ENCODE results near the gene EAF1. TPM values are rescaled to one million over a fixed set of nuclear protein-coding genes. Genes with fewer than 3 reads are reported as not detected.
"Not testable (repeated sequence)": the region's sequence is repeated elsewhere in the genome, so short reads cannot be mapped to it uniquely, and the experiment has no call there.

EAF1 gene
- total RNA-seq, 2 donors from 2014 or later = 8.2 to 12.0 TPM

DNA sequence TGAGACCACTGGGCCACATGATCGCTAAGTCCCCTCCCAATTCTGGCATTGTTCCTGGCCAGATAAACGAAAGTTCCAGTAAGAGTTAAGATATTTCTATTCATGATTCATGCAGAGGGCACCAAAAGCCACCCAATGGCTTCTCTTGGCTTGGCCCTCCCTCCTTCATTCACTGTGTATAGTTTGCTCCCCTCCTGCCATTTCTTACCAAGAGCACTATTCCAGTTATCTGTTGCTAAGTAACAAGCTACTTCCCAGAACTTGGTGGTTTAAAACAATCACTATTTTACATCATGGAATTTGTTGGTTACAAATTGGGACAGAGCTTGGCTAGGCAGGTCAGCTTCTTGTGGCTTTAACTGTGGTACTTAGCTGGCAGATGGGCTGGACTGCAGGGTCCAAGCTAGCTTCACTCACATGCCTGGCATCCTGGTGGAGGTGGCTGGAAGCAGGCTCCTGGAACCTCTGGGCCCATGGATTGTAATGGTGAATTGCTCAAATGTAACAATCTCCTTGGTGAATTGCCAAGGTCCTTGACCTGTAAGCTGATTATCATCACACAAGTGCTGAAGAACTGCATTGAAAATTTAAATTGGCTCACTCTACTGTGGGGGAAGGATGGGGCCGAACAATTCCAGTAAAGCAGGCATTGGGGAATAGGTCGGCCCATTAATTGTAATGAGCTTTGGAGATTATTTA, 16.6 kb downstream of the EAF1 start:
- DNase-seq (no peak), ATAC-seq (no peak)
- intact Hi-C loops (cut with DNase I) = no loop called here

DNA sequence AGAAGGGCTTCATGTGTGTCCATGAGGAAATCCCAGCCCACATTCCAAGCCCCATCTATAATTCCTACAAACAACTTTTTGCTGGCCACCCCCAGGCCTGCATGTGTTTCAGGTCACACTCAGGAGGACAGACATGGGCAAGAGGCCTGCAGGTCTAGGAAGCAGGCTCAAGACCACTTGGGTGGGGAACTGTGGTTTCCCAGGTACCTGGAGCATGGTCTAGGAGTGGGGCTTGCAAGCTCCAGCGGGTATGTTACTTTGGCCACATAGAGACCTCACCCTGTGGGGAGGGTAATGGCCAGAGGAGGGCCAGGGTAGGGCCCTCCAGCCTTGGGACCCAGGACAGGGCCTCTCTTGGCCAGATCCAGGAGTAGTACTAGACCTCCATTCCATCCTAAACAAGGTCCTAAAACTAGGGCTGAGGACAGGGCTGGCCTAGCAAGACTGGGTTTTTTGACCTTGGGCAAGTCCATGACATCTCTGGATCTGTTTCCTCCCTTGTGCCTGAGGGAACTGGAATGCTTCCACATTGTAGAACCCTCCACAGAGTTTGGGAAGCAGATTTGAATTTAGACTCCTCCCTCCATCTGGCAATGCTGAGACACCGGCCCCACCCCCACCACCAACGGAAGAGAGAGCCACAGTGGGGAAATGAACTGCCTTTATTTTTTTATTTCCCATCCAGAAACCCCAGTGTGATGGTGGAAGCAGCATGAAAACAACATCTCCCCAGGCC, 22.3 kb downstream of the EAF1 start:
- ATAC-seq = no peak
- DNase-seq = no peak
- intact Hi-C loops (cut with DNase I) = no loop called here

DNA sequence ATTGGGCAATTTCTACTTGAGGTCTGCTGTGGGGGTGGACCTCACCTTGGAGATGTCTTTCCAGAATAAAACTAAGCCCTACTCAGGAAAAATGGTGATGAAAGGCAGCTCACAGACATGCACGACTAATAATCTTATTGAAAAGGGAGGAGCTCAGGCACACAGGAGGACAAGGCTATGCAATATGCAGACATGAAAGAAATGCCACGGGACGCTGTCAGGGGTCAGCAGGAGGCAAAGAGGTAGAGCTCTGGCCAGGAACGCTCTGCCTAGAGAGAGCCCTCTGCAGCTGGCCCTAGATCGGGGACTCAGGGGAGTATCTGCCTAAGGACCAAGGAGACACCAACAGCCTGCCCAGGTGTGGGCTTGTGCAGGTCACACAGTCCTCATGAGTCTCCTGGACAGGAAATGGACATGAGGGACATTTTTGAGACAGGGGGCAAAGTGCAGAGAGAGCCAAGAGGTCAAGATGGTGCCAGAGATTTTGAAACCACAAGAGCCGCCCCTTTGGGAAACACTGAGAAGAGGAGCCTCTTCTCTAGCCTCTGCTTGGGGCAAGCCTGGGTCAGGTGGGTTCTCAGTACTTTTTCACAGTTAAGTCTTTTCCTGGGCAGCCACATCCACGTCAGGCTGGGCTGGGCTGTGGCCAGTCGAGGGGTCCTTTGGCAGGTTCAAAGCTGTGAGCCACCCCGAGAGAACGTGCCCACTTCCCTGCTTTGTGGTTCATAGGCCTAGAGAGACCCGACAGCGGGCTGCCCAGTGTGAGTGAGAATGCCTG, 23.2 kb downstream of the EAF1 start:
- DNase-seq (no peak), ATAC-seq (no peak)
- intact Hi-C loops (cut with DNase I) = no loop called here

DNA sequence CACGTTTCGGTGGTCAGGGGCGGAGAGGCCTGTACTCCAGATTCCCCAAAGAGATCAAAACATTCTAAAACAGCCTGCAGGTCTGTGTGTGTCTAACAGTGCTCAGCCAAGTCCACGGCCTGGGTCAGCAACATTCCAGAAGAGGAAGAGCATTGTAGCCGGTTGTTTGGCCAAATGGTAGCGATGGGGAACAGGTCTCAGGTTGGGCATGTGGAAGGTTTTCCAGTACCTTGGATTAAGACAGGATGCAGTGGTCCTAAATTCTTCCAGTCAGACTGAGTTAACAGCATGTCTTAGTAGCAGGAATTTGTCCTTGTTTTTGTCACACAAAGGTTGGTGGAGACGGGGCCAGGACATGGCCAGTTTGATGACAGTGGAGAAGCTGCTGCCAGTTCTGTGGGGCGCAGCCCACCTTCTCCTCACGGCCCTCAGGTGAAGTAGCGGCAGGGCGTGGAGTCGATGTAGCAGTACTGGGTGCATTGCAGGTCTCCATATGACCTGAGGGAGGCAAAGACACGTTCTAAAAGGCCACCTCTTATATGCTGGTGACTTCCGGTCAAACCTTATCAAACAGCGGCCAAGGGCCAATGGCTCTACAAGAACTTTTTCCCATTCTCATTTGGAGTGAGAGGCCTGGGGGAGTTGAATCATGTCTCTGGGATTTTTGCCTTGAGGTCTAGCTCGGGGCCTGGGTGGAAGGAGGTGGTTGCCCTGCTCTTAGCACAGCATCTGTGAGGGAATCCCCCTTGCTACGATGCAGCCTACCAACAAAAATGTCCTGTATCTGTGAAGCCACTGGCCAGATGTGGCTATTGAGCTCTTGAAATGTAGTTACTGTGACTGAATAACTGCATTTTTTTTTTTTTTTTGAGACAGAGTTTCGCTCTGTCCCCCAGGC, 24.1 kb downstream of the EAF1 start:
- no peak for DNase-seq
- ATAC-seq = no peak
- intact Hi-C loops (cut with DNase I) = no loop called here

DNA sequence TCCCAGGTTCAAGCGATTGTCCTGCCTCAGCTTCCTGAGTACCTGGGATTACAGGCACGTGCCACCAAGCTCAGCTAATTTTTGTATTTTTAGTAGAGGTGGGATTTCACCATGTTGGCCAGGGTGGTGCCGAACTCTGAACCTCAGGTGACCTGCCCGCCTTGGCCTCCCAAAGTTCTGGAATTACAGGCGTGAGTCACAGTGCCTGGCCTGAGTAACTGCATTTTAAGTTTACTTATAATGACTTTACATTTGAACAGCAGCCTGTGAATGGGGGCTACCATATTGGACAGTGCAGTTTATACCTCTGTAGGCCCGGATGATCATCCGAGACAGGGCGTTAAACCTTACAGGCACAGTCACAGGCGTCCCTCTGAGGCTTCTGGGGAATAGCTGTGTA, 24.8 kb downstream of the EAF1 start:
- no peak for DNase-seq
- intact Hi-C loops (cut with DNase I) = no loop called here
- ATAC-seq = no peak

DNA sequence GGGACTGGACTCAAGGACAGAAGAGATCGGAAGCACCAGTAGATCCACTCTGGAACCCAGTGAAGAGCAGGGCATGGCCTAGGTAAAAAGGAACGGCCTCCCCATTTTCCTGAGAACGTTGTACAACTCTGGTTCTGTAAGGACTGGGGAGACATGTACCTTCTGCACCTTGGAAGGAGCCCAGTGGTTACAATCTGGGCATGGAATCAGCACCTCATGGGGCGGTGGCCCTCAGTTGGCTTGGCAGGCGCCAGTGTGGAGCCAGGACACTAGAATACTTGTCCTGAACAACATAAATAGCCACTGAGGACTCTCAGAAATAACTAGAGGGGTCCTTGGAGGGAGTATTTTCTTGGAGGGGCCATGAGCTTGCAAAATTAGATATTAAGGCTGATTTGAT, 25.6 kb downstream of the EAF1 start:
- intact Hi-C loops (cut with DNase I) = no loop called here
- DNase-seq (no peak), ATAC-seq (no peak)

DNA sequence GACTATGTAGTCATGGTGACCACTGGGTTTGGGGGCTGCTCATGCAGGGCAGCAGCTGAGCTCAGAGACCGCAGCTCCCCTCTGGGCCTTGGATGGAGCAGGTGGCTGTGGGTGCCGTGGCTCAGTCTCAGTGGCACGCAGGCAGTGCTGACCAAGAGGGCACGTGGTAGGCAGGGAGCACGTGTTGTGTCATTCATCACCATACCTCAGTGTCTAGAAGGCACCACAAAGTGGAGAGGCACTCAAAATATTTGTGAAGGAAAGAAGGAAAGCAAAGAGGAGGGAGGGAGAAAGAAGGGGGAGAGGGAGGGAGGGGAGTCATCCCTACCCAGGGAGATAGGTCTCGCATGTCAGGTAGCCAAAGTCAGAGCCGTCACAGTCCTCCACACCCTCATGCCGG, 26.1 kb downstream of the EAF1 start:
- intact Hi-C loops (cut with DNase I) = no loop called here
- DNase-seq = no peak
- no peak for ATAC-seq

DNA sequence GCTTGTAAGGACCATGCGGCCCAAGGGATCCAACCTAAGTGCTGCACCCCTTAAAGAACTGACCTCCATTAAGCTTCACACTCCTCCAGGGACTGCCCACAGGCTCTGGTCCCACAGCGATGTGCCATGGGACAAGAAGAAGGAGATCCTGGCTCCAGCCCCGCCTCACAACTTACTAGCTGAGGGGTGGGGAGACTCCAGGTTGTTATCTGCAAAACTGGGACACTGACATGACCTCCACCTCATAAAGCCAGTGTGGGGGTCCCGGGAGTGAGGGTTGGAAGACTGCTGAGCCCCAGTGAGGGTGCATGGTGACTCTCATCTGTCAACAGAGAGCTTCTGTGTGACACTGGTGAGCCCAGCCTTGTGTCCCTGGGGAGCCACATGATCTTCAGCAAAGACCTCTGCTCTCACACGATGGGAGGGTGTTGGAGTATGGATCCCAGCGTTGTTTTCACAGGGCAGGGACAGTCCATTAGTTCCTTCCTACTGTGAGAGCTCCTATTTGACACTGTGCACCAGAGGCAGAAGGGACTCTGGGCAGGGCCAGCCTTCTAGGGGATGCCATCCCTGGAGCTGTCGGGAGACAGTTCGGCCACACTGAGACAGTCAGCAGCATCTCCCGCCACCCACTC, 26.7 kb downstream of the EAF1 start:
- DNase-seq = no peak
- ATAC-seq = no peak
- intact Hi-C loops (cut with DNase I) = no loop called here

DNA sequence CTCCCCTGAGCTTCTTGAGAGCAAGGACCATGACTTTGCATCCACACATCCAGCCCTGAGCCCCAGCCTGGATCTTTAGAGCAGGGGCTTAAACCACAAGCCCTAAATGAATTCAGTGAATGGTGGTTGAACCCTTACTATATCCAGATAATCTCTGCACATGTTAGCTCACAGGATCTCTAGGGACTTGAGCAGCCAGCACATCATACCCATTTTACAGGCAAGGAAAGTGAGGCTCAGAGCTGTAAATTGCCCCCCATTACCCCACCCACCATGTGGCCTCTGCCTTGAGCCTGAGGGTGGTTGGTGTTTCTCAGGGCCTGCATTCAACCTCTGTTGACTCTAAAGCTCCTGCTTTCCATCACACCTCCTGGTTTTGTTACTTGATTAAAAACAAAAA, 27.6 kb downstream of the EAF1 start:
- no peak for DNase-seq
- intact Hi-C loops (cut with DNase I) = no loop called here
- no peak for ATAC-seq

DNA sequence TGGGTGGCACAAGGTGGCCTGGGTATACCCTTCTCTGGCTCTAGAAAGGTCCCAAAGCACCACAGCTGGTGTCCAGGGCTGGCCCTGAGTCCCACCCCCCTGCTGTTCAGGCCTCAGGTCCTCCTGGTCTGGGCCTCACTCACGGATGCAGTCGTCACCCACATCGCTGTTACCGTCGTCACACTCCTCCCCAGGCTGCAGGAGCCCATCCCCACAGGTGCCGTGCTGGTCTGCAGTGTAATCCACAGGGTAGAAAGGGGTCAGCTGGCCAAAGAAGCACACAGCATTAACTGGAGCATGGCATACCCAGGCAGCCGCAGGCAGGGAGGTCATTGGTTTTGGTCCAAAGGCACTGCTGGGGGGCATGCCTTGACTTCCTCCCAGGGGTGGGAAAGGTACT, 28.4 kb downstream of the EAF1 start:
- no peak for DNase-seq
- intact Hi-C loops (cut with DNase I) = no loop called here
- ATAC-seq = no peak

DNA sequence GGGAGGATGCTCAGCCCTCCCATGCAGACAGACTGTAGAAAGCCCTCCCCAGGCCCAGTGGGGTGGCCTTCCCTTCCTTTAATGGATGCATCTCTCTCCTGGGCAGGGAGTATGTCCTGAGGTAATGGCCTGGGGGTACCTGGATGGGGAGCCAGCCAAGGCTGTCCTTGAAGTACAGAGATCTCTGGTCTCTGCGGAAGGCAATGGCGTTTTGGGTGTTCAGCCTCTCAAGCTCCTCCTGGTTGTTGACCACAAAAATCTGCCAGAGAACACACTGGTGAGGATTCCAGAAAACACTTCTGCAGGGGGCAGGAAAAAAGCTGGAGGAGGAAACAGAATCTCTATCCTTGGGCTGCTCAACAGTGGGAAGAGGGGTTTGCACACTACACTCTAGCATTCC, 28.9 kb downstream of the EAF1 start:
- no peak for DNase-seq
- ATAC-seq = no peak
- intact Hi-C loops (cut with DNase I) = no loop called here

DNA sequence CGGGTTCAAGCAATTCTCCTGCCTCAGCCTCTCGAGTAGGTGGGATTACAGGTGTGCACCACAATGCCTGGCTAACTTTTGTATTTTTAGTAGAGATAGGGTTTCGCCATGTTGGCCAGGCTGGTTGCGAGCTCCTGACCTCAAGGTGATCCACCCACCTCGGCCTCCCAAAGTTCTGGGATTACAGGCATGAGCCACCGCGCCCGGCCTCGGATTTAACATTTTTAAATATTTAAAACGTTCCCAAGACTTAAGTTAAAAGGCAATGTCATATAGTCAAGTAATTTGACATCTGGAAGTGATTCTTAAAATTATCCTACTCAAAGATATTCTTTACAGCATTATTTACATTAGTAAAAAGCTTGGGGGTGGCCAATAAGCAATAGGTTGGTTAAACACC, 29.5 kb downstream of the EAF1 start:
- intact Hi-C loops (cut with DNase I); ATAC-seq; DNase-seq: not testable (repeated sequence)

DNA sequence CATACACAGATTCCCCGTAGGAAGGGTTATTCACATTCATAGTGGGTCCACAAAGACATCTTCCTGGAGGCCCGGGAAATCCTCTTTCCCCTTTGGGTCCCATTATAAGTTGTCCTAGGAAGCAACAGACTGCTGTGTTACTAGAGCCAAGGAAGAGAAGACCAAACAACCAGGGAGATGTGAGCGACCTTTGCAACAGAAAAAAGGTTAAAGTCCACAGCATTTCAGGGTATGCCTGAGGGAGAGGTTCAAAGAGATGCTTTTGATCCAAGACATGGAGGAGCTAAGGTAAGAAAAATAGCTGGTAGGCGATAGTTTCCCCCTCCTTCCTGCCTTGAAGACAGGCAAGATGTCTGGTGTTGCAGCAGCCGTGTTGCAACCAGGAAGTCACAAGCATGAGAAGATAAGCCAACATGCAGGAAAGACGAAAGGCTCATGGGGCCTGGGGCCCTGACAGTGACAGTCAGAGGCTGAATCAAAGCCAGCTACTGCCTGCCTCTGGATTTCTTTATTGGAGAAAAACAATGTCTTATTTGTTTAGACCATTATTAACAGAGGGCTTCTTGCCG, 30.9 kb downstream of the EAF1 start:
- ATAC-seq (no peak), DNase-seq (no peak)
- intact Hi-C loops (cut with DNase I) = no loop called here

DNA sequence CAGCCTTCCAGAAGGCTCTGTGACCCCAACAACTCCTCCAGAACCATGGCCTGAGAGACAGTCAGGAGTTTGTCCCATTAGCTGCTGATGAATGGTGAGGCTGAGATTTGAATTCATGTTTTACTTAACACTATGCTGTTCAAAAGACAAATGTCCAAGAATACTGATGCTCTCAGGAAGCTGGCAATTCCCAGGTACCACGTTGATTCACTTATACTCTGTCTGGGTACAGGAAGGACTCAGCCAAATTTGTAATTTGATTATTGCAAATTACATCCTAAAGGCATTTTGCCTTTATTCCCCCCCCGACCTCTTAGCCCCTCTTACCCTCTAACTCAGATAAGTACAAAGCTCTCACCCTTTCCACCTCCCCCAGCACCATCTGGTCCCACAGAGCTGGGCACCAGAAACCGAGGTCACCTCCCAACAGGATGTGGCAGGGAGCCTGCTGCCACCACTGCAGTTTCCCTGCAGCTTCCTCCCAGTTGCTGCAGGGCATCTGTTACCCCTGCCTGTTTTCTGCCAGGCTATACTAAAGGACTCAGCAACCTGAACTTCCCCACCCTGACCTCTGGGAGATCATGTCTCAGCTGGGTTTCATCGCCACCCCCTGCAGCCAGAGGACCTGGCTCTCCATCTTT, 33.6 kb downstream of the EAF1 start:
- DNase-seq (no peak), ATAC-seq (no peak)
- intact Hi-C loops (cut with DNase I) = no loop called here

DNA sequence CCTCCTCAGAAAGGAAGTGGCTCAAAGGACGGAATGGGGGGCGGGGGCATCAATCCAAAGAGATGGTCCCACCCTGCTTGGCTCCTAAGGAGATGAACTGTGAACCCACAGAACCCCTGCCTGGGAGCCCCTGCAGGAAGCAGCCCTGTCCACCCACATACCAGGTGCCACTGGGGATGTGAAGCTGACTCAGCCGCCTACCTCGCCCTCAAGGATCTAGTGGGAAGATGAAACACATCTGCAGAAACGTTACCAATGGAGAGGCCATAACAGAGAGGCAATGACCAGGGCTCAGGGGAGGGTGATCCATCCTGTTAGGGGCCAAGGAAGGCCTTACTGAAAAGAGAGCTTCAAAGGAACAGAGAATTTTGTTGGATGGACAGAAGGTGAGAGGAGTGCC, 35.1 kb downstream of the EAF1 start:
- intact Hi-C loops (cut with DNase I) = no loop called here
- ATAC-seq (no peak), DNase-seq (no peak)

DNA sequence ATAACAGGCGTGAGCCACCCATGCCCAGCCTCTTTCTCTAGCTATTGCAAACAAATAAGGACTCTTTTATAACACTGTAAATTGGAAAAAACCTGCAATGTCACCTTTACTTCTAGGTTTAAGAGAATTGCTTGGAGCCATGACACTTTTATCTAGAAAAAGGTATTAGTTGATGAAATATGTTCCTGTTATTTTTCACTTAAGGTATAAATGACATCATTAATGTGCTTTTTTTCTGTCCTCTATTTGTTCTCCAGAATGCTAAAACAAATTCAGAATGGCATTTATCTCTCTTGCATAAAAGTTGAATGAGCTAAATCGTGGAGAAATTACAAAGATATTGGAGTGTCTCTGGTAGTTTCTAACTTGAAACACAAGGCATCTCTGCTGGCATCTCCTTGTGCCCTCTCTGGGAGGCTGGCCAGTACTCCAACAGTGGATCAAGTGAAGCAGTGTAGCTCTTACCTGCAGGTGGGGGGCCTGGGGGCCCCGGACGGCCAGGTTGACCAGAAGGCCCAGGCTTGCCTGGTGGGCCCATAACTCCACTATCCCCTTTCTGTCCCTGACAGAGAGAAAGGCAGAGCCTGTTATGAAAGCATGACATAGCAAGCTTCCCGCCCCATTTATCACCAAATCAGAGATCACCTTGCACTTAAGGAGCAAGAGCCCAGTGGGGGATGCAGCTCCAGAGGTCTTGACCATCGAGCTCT, 38.6 kb downstream of the EAF1 start:
- DNase-seq (no peak), ATAC-seq (no peak)
- intact Hi-C loops (cut with DNase I) = no loop called here
